Omental fat pad (tissue), 4 donors: Measurements from ENCODE around the gene PAX5. TPM values are rescaled to one million over a fixed set of nuclear protein-coding genes. Genes with fewer than 3 reads are reported as not detected.
"Not testable (repeated sequence)": the region's sequence is repeated elsewhere in the genome, so short reads cannot be mapped to it uniquely, and the experiment has no call there.

Source experiments
- ATAC-seq: fragments of 150-250 bp; one replicate; pipeline ENCODE4 v1.9.1; 2016; ENCODE audit warnings: mild to moderate bottlenecking, moderate library complexity; ENCODE audit not compliant: low FRiP score
- DNase-seq: peaks from one replicate; pipeline ENCODE4 v3.0.0-alpha.2; 2019; ENCODE audit warnings: low spot score
- CTCF ChIP-seq, 3 donors: fragments of 450-650 bp; IDR thresholded peaks; one replicate each; pipeline ENCODE4 v1.5.1; 2016 to 2017; ENCODE audit warnings: antibody characterized with exemption in 3 of 3, mild to moderate bottlenecking in 3 of 3, moderate library complexity in 2 of 3
- total RNA-seq, 4 donors: library from RNA; depleted of rRNA; stranded (reverse); fragments of >200 nt; gene quantifications; one replicate each; pipeline ENCODE4 v1.1.0, GENCODE V29; 2016

The PAX5 gene
- total RNA-seq, 4 donors from 2014 or later, result 0.09 to 1.2 (median 0.24) TPM; not detected in 1

GRCh38 chr9:36873247-36873875 is 160.7 kb downstream of the PAX5 start:
- DNase-seq (peak; percentile 60), ATAC-seq (no peak)
- peak in 1 of 3 donors; percentile 45 for TF ChIP-seq CTCF (IDR thresholded peaks at IDR 0.05)

GRCh38 chr9:36872641-36873040 is 161.4 kb downstream of the PAX5 start:
- TF ChIP-seq CTCF (IDR thresholded peaks at IDR 0.05), result no peak
- no peak for DNase-seq
- ATAC-seq, result no peak

- DNase-seq, result no peak
- ATAC-seq, result no peak
- no peak for TF ChIP-seq CTCF (IDR thresholded peaks at IDR 0.05)
Observed at GRCh38 chr9:36871606-36872005, 162.5 kb downstream of the PAX5 start.

GRCh38 chr9:36870960-36871359 is 163.1 kb downstream of the PAX5 start:
- DNase-seq (no peak), ATAC-seq (no peak)
- no peak for TF ChIP-seq CTCF (IDR thresholded peaks at IDR 0.05)

- not testable (repeated sequence) for ATAC-seq, DNase-seq
Observed at GRCh38 chr9:36869605-36870004, 164.5 kb downstream of the PAX5 start.

GRCh38 chr9:36868586-36869282 is 165.3 kb downstream of the PAX5 start:
- no peak for TF ChIP-seq CTCF (IDR thresholded peaks at IDR 0.05)
- ATAC-seq (no peak), DNase-seq (no peak)

GRCh38 chr9:36867672-36868471 is 166.2 kb downstream of the PAX5 start:
- no peak for DNase-seq
- no peak for ATAC-seq
- no peak for TF ChIP-seq CTCF (IDR thresholded peaks at IDR 0.05)
